Endothelial cell of umbilical vein (primary cell): ENCODE measurements around the gene NRROS.

ENCODE experiments used
- CTCF ChIP-seq, 2 donors: IDR thresholded peaks; 1 replicate in 1 of 2; 2 replicates in 1 of 2; pipeline ENCODE4 v1.5.1; 2011; ENCODE audit warnings: low read length in 2 of 2, mild to moderate bottlenecking in 2 of 2, moderate library complexity in 2 of 2, control low read depth in 1 of 2, inconsistent platforms in 1 of 2, low read depth in 1 of 2; ENCODE audit not compliant: insufficient read depth in 1 of 2; ENCODE audit errors: extremely low read depth in 1 of 2
- GATA2 ChIP-seq: IDR thresholded peaks from 2 replicates; pipeline ENCODE4 v1.7.0; 2011; ENCODE audit warnings: low read depth, mild to moderate bottlenecking, moderate library complexity, mixed read lengths, low read length; ENCODE audit not compliant: insufficient read length, insufficient read depth

- no peak for TF ChIP-seq GATA2
- TF ChIP-seq CTCF (IDR thresholded peaks at IDR 0.05; ENCODE audit: extremely low read depth in 1 of 2, insufficient read depth in 1 of 2, low read depth in 1 of 2, low read length in 2 of 2): no peak
Observed at GRCh38 chr3:196661400-196661799, 21.9 kb downstream of the NRROS start.
